Stromal cell of bone marrow (primary cell): Measurements from ENCODE around the gene ZFP62.
"Not testable (repeated sequence)": the region's sequence is repeated elsewhere in the genome, so short reads cannot be mapped to it uniquely, and the experiment has no call there.

Experiments used
- DNase-seq: peaks from one replicate; pipeline ENCODE4 v3.0.0-alpha.2; 2012; ENCODE audit warnings: low read depth

Gene ZFP62

DNA sequence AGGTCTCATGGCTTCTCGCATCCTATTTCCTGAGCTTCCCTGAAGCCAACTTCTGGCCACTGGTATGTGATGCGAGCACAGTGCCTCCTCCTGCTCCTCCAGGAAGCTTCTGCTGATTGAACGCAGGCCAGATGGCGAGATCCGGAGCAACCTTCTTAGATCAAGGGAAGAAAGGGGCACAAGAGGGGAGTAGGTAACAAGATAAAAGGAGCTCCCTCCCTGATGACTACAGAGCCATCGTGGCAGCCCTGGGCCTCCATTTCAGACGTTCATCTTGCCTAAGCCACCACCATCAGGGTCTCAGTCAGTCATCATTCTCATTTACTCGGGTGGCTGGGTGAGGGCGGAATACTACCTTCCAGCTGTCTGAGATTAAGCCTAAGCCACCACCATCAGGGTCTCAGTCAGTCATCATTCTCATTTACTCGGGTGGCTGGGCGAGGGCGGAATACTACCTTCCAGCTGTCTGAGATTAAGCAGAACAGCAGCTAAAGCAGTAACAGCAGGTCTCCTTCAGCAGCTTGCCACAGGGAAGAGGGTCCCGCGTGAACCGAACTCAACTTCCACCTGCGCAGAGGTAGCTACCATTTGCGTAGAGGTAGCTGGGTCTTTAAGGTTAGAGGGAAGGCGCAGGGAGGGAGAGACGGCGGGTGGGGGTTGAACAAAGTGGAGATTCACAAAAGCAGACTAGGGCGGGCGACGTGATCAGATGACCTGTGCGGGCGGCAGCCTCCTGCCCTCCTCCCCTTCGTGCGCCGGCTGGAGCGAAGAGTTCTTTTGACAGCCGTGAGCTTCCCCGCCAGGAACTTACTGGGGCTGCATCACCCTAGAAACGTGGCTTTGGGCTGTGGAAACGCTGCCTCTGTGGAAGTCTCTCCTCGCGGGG, 30.6 kb downstream of the ZFP62 start:
- DNase-seq = no peak

- no peak for DNase-seq
Observed at GRCh38 chr5:180829726-180830125, 31.4 kb downstream of the ZFP62 start.

- DNase-seq = not testable (repeated sequence)
Observed at GRCh38 chr5:180828756-180829531, 32.1 kb downstream of the ZFP62 start.

- DNase-seq = not testable (repeated sequence)
Observed at GRCh38 chr5:180827374-180827773, 33.7 kb downstream of the ZFP62 start.

- DNase-seq = peak; percentile 76
Observed at GRCh38 chr5:180825768-180826525, 35.1 kb downstream of the ZFP62 start.

- DNase-seq = no peak
Observed at GRCh38 chr5:180824630-180825476, 36.2 kb downstream of the ZFP62 start.

DNA sequence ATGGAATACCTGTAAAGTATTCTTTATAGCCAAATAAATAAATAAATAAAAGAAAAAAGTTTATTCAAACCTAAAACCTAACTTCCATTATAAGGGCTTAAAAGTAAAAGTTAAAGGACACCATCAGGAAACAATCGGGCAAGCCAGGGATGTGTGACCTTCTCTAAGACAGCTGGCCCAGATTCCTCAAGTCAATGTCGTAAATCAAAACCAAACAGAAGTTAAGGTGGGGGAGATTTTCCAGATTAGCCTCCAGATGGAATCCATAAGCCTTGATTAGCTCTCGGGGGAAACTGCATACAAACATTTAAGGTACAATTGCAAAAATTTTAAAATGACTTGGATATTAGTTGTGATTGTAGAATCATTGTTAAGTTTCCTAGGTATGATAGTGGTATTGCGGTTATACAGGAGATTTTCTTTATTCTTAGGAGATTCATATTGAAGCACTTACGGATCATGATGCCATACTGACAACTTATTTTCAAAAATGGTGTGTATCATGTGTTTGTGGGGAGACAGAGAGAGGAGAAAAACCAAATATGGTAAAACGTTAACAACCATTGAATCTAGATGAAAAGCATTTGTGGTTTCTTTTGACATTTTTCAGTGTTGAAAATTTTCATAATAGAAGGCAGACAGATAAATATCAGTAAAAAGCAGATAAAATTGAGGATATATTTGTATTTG, 37.0 kb downstream of the ZFP62 start:
- no peak for DNase-seq

DNA sequence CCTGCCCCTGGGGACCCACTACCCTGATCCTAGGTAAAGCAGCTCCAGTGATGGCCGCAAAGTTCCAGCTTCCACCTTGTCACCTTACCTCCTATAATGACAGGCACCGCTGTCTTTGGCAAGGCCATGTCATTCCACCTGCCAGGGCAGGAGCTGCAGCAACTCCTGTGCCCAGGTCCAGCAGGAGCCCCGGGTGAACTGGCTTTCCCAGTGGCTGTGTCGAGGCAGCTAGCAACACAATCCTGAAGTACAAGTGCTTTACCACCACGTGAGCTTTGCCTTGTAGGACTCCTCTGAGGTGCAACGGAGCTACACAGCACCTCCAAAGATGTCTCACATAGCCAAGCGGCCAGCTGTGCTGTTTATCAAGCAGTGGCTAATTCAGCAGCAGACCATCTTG, 37.7 kb downstream of the ZFP62 start:
- DNase-seq = no peak

DNA sequence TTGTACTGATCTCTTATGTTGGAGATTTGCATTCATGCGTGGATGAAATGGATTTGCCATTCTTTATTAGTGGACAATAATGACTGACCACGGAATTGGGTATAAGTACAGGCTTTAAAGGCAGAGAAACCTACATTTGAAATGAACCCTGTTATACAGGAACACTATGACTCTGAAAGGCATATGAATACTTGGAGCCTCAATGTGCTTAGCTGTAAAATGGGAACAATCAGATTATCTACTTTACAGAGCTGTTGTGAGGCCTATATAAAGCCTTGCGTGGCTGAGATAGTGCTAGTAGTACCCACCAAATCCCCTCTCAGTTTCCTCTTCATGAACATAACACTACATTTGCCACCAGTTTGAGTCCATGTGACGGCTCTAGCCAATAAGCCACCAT, 39.5 kb downstream of the ZFP62 start:
- no peak for DNase-seq

DNA sequence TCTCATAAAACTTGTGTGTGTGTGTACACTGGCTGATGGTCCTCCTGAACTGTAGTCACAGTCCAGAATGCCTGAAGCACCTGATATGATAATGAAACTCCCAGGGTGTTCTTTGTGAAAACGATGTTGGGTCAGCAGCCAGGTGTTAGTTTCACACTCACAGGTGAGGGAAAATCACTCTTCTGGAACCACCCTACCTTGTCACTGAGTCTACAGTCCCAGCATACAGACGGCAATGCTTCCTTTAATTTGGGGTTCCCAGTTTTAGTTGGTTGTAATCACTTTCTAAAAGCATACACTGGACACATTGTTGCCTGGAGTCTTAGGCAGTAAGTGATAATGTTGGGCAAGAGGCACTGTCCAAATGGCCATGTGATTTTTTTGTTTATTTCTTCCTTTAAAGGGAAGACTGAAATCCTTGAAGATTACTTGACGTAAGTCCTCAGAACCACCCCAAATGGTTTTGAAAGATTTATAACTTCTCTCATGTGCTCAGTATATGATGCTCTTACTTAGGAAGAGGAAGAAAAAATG, 40.2 kb downstream of the ZFP62 start:
- DNase-seq = no peak

GRCh38 chr5:180818677-180819341, 42.3 kb downstream of the ZFP62 start:
- DNase-seq = no peak

DNA sequence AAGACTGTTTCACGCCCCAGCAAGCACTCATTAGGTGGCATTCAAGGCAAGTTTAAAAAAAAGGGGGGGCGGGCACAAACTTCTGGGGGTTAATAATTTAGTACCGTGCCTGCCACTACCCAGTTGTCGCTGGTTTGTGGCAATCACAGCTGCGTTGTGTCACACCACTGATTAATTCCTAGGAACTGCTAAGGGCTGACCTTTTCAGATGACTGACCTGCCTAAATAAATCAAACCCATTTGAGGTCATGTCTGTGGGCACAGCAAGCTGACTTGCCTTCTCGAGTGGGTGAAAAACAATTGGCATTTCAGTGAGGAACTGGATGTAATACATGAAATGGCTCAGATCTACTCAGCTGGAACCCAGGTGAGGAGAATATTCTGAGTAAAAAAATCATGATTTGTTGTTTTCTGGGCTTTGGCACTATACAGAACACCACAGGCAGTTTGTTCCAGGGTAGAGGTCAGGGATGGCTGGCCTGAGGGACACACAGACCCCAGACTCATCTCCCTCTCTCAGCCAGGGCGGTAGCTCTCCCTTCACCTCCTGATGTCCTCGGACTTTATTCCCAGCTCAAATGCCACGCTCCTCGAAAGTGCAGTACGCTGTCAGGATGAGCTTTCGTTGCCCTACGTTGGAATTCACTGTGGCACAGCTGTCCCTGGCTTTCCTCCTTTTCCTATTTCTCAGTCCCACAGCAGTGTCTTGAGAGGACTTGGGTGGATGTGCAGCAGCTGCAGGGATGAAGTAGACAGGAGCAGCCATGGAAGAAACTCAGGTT, 43.0 kb downstream of the ZFP62 start:
- no peak for DNase-seq

GRCh38 chr5:180816608-180817534, 44.2 kb downstream of the ZFP62 start:
- DNase-seq = no peak

- DNase-seq = no peak
Observed at GRCh38 chr5:180815293-180815917, 45.7 kb downstream of the ZFP62 start.

- DNase-seq = no peak
Observed at GRCh38 chr5:180813420-180813819, 47.7 kb downstream of the ZFP62 start.

DNA sequence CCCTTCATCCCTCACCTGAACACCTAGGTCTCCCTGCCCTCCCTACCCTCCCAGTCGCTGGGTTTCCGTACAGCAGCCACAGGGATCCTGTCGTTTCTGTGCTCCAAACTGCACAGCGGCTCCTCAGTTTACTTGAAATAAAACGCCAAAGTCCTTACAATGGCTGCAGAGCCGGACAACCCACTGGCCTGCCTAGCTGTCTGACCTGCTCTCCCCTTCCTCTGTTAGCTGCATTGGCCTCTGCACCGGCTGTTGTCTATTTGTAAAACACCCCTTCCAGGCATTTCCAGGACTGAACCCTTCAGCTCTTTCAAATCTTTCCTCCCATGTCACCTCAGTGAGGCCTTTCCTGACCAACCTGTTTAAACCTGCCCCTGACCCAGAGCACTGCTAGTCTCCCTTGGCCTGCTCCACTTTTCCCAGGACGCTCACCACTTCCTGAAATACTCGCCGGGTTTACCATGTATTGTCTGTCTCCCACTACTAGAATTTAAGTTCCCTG, 49.4 kb downstream of the ZFP62 start:
- no peak for DNase-seq

DNA sequence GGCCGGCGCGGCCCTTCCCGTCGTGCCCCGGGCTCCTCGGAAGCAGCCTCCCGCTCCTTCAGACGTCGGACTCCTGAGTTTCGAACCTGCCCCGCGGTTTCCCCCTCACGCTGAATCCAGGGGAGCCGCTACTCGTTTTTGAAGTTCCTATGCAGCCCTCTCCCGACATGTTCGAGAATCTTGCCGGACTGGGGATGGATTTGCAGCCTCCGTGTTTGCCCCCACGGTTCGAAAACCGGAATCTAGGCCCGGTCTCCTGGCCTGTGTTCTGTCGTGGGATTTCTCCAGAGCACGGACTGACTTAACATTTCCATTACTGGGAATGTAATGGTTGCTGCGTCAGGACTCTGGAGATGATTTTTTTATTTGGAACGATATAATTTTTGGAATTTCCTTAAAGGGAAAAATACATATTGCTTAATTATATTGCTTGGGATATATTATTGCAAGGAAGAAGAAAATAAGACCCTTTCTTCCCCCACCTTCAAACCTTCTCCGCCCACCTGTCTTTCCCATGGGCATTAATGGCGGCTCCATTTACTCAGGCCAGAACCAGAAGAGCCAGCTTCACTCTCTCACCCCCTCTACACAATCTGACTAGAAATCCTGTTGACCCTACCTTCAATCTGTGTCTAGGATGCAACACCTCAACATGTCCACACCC, 50.0 kb downstream of the ZFP62 start:
- DNase-seq = no peak
